NCI-H446 (cell line): ENCODE measurements around the gene RYR2.
A peak's percentile ranks its signal among the peaks of the same experiment; 100 is the strongest.
"Not testable (repeated sequence)": the region's sequence is repeated elsewhere in the genome, so short reads cannot be mapped to it uniquely, and the experiment has no call there.

Experiments used
- DNase-seq, 2 experiments: peaks; one replicate each; lab custom pipeline; 2025; lab: John Stamatoyannopoulos, UW

Gene RYR2

DNA sequence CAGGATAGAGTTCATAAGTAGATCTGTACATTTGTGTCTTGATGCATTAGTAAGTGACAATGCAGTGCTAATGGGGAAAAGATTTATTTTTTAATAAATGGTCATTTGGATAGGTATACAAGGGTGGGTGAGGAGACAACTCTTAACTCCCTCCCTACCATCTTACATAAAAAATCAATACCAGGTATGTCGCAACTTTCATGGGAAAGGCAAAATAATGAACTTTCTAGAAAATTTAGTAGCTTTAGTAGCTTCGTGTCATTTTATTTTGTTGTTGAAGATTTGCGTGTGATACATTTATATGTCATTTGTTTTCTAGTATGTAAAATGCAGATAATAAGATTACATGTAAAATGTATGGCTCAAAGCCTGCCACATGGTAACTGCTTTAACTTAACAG lies 310.8 kb downstream of the RYR2 start:
- DNase-seq, result no peak

DNA sequence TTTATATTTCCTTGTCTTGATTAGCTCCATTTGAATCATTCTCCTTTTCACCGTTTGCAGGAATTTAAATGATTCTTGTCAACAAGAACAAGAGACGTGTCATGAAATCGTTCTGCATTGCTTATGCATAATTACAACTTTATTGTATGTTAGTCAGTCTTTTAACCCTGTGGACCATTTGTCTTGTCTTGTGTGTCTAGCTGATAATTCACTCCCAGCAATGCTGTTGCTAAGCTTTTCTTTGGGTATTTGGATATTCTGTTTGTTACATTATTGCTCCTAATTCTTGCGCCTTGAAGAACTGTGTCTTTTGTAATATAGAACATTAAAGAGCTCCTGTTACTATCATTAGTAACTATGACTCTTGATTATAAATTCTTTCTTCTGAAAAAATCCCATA lies 311.9 kb downstream of the RYR2 start:
- no peak for DNase-seq

DNA sequence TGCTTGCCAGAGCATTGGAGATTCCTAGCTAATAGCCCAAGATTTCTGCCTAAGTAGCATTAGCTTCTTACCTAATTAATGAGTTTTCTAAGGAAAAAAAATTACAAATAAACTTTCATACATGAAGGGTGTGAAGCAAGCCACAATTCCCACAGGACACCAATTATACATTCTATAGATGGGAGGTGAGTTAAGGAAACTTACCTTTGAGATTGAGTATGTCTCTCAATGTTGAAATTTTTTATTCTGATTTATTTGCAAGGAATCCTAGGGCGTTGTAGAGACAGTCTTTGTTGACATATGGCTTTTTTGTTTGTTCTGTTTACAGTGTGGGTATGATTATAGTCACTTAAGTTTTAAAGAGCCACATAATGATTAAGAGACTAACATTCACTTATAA lies 313.0 kb downstream of the RYR2 start:
- DNase-seq, result no peak

DNA sequence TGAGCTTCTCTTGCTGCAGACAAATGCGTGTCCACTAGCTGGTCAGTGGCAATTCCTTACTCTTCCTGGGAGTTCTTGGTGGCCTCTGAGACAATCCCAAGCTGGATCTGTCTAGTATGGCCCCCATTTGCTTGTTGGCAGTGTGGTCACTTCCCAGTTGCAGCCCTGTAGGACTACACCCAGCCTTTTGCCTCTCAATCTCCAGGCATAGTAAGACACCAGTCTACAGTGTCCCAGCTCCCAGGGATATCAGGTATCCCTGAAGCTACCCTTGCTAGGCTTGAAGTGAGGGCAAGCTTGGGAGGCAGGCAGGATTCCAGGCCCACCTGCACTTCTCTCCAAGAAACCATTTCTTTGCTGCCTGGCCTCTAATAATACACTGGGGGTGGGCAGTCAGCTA lies 316.6 kb downstream of the RYR2 start:
- DNase-seq, result no peak

DNA sequence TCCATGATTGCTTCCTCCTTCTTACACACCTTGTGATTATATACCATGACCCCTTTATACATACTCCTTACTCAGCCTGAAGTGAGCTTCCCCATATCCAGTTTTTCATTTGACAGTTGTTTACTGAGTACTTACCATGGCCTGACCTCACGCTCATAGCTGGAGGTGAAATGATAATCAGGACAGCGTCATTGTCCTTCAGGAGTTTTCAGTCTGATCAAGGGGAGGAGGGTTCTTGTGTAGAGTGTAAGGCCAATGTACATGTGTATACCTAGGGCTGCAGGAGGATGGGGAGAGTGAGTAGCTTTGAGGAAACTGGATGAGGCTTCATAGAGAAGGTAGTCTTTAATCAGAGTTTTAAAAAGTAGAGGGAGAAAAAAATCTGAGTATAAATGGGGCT lies 325.8 kb downstream of the RYR2 start:
- DNase-seq, result no peak

DNA sequence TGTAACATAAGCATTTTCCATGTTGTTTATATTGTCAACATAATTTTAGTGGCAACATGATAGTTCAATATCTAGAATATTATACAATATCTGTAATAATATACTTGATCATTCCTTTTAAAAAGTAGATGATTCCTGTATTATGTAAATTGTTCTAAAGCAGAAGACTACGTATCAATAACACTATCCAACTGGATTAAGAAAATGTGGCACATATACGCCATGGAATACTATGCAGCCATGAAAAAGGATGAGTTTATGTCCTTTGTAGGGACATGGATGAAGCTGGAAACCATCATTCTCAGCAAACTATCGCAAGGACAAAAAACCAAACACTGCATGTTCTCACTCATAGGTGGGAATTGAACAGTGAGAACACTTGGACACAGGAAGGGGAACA lies 329.5 kb downstream of the RYR2 start:
- DNase-seq, result not testable (repeated sequence)

DNA sequence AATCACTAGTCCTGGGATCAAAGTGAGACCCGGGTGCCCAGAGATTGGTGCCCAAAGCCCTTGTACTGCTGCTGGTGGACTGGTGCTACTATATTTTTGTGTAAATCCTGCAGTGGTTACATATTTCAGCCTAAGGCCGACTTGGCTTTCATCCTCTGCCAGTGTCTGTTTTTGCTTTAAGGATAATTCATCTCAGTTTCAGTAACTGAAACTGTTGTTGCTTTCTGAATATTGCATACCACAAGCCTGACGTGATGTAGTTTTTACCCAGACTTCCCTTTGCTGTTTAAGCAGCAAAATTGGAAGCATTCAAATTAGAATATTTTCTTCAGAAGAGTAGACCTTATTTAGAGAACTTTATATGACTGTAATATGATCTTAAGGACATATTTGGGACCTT lies 341.8 kb downstream of the RYR2 start:
- no peak for DNase-seq

DNA sequence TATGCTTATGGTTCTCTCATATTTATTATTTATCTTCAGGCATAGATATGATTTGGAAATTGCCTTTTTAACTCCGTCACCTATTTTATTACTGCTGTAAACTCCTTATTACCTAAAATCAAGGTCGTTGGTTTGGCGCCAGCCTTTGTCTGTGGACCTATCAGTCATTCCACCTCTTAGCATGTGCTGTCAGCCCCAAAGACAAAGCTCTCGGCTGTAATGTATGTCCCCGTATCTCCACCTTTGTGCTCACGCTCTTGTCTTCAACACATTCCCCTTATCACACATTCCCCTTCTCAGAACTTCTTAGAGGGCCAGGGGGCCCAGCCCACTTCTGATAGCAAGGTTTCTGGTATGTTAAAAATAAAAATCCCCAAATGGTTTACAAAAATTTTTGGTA lies 342.2 kb downstream of the RYR2 start:
- DNase-seq, result no peak

DNA sequence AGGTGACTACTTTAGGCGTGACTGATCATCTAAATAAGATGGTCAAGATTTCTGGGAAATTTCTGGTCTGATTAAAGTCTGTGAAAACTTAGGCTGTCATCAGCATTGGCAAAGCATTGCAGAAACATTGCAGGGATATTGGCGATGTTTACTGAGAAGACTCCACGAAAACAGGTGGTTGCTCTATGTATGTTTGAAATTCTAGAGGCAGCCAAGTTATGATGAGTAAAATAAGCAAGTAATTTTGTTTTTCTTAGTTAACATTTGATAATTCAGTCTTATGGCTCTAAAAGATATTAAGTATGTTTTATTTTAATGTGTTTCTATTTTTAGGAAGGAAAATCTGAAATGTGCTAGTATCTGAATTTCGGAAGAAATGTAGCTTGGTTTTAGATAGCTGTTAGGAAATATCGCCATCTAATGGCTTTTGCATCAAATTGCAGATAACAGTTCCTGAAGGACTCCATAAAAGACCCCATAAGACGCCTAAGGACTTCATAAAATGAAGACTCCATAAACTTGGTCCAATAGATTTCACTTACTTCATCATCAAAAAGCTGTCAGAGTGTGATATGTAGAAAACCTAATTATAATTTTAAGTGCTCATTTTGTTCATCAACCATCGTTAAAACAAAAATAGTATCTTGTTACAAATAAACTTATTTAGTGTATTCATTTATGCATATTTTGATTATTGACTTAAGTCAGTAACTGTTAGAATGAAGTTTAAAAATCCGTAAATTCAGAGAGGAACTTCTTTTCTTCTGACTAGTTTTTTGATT lies 344.6 kb downstream of the RYR2 start:
- peak in 1 of 2 experiments; percentile 40 for DNase-seq

DNA sequence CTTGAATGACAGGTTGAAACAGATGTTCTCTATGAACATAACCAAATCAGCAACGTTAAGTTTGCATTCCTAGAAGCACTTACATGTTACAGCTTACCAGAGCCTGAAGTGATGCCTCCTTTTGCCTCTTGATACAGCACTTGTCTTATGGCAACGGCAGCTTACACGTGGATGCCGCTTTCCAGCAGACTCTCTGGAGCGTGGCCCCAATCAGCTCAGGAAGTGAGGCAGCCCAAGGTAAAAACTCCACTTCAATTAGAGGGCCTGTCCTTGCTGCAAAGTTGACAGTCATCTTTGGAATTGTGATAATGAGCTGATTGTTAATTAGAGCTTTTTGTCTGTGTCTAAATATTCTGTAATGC lies 345.1 kb downstream of the RYR2 start:
- DNase-seq, result no peak

DNA sequence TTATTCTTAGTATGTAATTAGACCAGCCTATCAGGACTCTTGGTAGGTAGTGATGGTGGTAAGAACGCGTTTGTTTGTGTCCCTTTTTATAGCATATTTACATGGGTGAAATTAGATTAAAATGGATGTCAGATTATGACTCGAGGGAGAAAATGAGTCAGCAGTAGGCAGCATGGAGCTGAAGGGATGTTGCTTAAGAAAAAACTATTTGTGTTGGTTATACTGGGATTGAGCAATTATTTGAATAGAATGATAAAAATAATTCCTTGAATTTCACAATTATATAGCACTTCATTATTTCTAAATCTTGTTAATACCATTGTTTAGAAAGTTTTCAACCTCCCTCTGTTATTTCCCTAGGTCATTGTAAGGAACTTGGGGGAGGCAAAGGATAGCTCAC lies 348.8 kb downstream of the RYR2 start:
- no peak for DNase-seq

DNA sequence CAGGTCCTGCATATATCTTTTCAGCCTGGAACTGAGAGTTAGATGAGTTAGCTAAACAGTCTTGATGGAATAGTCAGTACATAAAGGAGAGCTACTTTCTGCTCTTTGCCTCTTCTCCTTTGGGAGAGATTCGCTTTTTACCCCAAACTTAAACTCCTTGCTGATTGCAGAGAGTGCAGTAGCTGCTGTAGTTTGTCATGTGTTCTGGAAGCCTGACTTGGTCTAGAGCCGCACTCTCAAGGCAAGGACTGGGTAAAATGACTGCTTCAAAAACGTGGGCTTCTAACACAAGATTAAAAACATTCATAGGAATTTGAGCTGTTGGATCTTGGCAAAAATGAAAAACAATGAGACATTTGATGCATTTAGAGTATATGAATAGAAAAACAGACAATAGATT lies 351.6 kb downstream of the RYR2 start:
- no peak for DNase-seq

DNA sequence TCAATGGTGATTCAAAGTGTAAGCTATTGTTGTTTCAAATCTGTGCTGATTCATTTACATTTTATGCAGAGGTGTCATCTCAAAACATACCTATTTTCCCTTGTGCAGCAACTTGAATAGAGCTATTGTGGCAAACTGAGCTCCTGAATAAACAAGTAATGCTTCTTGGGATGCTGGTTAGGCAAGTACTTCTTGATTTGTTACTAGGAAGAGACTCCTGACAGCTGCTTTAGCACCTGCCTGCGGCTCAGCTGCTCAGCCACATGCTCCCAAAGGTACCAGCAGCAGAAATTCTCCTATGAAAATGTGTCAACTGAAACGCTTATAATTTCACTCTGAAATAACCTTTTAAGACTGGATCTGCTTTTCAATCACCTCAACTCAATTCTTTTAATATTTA lies 352.3 kb downstream of the RYR2 start:
- DNase-seq, result no peak

DNA sequence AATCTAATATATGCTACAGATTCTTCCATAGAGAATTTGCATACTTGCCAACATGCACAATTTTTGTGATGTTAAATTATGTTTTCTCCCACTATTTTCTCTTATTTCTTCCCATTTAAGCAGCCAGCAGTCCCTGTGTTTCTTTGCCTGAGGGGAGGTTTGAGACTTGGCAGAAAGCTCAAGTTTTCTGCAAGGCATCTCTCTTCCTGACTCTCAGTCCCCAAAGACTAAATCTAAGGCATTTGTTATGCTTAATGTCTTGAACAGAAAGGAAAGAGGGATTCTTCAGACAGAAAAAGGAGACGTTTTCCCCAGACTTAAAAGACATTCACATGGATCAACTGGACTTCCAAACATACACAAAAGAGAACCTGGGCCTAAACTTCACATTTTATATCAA lies 354.4 kb downstream of the RYR2 start:
- DNase-seq, result no peak

DNA sequence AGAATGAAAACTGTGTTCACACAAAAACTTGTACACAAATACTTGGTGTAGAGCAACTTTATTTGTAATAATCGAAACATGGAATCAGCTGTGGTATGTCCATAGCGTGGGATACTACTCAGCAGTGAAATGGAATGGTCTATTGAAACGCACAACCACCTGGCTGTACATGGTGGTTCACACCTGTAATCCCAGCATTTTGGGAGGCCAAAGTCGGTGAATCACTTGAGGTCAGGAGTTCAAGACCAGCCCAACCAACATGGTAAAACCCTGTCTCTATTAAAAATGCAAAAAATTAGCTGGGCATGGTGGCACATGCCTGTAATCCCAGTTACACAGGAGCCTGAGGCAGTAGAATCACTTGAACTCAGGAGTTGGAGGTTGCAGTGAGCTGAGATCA lies 356.8 kb downstream of the RYR2 start:
- DNase-seq, result no peak

DNA sequence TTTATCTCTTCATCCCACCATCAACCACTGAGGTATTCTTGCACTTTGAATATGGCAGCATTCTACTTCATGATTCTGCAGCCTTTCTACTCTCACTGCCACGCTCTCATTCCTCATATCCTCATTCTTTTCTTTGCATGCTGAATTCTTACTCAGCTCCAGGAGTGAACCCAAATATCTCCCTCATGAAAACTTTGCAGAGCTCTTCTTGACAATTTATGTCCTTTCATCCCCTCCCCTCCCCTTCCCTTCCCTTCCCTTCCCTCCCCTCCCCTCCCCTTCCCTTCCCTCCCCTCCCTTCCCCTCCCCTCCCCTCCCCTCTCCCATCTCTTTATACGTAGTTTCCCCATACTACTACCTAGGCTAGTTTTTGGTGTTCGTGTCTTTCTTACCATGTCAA lies 363.9 kb downstream of the RYR2 start:
- no peak for DNase-seq

DNA sequence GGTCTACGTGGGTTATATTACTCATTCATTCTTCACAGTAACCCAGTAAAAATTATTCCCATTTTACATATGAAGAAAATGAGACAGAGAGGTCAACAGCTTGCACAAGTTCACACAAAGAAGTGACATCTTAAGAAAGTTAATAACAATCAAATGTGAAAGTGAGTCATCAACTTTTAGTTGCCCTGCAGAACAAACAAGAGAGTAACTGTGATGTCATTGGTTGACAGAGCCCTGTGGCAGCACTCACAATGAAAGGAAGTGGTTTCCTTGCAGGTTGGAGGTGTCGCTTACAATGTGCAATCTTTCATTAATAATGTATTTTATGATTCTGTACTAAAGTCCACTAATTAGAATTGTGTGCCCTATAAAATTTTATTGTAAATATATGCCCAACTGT lies 369.6 kb downstream of the RYR2 start:
- DNase-seq, result no peak

DNA sequence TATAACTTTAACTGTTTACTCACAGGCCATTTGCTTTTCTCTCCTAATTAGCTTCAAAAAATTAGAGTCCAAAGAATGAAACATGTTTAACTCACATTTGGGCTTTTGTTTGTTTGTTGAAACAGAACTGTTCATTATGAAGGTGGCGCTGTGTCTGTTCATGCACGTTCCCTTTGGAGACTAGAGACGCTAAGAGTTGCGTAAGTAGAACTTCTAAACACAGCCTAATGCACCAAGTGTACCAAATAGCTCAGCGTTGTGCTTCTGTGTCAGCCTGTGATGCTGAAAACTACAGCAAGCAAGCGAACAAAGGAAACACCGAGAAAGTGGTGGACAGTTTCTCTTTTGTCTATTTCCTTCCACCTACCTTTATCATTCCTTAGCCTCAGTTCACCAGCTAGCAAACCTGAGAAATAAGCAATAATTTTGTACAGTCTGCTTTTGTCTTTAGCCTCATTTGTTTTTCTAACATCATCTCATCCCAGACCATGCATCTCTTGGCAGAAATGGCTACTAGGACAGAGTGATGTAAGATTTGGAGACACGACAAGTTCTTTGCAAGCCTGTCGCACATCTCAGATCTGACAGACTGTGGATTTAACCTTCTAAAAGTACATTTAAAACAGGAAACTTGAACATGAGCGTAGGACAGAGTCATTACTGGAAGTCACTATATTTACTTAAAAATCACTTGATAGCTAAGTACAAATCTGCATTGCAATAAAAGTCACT lies 375.1 kb downstream of the RYR2 start:
- no peak for DNase-seq

DNA sequence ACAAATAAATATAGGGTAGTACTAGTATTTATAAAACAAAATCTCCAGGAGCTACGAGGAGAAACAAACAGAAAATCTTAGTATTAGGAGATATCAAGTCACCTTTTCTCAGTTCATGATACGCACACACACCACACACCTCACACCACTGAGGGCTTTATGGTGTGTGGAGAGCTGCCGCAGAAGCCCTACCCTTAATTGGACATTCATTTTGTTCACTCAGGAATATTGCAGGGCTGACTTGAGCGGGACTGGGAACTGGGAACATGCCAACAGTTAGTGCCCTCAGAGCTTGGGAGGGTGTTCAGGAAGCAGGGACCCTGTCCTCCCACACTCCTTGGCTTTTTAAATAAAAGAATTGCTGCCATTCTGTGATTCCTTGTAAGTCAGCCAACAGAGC lies 386.8 kb downstream of the RYR2 start:
- no peak for DNase-seq

DNA sequence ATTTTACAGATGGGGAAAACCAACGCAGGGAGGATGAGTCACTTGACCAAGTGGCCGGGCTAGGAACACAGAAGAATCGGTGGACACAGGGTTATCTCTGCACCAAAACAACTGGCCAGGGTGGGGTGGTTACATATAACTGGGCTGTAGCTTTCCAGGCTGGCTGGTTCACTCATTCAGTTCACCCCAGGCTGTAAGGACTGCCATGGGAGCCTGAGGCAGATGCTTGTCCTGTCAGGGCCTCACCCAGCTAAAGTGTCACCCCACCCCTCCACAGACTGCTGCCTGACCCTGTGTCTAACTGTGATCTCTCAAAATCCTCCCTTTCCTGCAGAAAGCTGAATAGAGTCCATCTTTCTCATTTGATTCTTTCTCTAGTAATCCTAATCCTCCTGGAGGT lies 387.3 kb downstream of the RYR2 start:
- no peak for DNase-seq

DNA sequence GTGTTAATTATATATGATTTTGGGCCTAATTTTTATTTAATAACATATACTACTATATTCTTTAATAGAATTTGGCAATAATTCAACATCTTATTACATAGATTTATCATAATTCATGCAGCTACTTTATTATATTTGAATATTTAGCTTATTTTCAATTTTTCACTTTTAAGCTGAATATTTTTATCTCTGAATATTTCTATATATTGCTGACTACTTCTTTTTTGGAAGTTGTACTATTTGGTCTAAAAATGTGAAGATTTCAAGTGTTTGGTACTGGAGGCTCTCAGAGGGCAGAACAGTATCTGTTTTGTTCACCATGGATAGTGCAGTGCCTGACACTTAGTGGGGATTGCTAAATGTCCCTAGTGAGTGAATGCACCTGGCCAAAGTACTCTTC lies 389.5 kb downstream of the RYR2 start:
- no peak for DNase-seq

DNA sequence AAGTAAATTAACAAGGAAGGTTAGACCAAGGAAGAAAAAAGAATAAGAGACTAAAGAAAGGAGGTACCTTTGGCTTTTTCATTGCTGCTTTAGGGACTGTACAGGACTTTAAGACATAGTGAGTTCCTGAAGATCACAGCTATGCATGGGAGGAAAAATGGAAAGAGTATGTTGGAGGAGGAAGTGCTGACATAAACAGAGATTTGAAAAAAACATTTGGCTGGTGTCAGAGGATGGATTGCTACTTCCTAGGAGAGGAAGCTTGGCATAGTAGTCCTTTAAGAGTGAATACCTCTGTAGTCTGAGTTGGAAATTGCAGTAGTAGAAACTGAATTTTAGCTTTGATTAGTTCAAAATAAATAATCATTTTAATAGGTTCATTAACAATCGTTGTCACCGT lies 398.4 kb downstream of the RYR2 start:
- no peak for DNase-seq

DNA sequence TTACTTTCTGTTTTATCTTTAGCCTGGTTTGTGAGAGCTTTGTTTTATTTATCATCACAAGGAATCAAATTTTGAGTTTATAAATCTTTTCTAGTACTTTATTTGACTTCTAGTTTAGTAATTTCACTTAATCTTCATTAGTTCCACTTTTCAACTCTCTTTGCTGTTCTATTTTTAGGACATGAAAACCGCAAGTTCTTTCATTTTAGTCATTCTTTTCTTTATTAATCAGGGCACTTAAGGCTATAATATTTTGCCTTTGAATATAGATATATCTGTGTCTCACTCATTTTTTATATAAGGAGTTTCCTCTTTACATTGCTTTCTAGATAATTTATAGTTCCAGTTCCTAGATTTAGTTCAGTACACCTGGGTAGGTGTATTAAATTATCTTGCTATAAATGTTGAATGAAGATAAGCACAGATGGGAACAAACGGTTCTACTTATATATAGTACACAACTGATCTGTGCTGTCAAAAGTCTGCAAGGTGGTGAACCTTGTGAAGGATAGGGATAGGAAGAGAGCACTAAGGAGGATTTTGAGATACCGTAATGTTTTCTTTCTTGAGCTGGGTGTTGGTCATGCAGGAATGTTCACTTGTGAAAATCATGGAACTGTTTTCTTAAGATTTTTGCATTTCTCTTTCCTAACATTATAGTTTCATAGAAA lies 402.3 kb downstream of the RYR2 start:
- DNase-seq, result no peak
